Hindlimb muscle (tissue), 1 donor: ENCODE data around the gene GTF3C2. TPM values are rescaled to one million over a fixed set of nuclear protein-coding genes. Genes with fewer than 3 reads are reported as not detected.
A peak's percentile ranks its signal among the peaks of the same experiment; 100 is the strongest.
"Not testable (repeated sequence)": the region's sequence is repeated elsewhere in the genome, so short reads cannot be mapped to it uniquely, and the experiment has no call there.

Experiments used
- DNase-seq: peaks from one replicate; pipeline ENCODE4 v3.0.0-alpha.2; 2013
- polyA plus RNA-seq: library from polyadenylated mRNA; unstranded; fragments of 120-200 nt; gene quantifications from one replicate; pipeline ENCODE4 v1.2.1, GENCODE V29; 2013; ENCODE audit not compliant: insufficient read length

GTF3C2 gene
- polyA plus RNA-seq, 1 donor = 32.5 TPM

GRCh38 chr2:27320958-27321543 is 35.5 kb downstream of the GTF3C2 start:
- no peak for DNase-seq

DNA sequence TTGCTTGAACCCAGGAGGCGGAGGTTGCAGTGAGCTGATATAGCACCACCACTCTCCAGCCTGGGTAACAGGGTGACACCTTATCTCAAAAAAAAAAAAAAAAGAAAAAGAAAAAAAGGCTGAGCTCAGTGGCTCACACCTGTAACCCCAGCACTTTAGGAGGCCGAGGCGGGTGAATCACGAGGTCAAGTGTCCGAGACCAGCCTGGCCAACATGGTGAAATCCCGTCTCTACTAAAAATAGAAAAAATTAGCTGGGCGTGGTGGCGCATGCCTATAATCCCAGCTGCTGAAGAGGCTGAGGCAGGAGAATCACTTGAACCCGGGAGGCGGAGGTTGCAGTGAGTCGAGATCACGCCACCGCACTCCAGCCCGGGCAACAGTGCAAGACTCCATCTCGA is 36.7 kb downstream of the GTF3C2 start:
- DNase-seq = not testable (repeated sequence)

GRCh38 chr2:27316655-27317412 is 39.7 kb downstream of the GTF3C2 start:
- no peak for DNase-seq

DNA sequence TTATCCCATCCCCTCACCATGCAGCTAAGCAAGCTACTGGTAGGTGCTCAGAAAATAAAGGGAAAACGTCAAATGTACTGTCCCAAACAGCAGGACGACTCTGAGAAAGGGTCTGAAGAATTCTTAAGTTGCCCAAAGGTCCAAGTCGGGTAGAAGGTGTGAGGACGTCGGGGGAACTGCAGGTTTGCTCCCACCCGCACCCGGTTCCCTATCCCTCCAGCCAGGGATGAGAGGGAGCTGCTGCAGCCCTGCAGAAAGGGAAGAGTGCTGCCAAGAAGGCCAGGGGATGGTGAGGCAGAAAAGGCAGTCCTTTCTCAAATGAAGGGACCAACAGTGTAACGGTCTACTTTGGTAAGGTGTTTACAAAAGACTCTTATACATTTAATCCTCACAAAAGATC is 41.4 kb downstream of the GTF3C2 start:
- no peak for DNase-seq

DNA sequence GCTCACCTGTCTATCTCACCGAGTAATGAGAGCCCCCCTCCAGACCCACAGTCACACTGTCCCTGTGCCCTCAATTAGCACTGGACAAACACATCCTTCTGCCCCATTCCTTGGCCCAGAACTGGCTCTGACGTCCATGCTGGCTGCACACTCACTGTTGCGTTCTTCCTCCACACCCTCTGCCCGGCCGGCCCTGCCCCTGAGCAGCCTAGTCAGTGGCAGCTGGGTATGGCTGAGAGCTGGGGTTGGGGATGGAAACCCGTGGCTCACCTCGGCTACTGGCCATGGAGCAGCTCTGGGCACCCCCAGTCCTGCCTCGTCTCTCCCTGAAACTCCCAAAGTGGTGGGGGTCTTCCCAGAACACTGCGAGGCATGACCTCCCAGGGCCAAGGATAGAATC is 41.9 kb downstream of the GTF3C2 start:
- no peak for DNase-seq

DNA sequence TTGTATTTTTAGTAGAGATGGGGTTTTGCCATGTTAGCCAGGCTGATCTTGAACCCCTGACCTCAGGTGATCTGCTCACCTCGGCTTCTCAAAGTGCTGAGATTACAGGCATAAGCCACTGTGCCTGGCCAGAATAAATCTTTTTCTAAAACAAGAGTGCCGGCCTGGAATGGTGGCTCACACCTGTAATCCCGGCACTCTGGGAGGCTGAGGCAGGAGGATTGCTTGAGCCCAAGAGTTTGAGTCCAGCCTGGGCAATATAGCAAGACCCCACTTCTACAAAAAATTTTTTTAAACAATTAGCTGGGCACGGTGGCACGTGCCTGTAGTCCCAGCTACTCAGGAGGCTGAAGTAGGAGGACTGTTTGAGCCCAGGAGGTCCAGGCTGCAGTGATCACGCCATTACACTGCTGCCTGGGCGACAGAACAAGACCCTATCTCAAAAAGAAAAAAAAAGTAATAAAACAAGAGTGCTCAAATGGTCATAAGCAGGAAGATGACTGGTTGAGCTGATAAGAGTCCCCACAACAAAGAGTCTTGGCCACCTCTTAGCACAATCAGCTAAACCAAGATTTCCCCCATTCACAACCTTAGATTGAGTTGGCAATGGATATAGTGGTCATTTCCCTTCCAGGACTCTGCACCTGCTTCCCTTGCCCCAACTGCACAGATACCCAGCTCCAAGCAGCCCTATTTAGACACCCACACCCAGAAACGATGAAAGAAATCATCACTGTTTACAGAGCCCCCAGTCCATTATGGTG is 42.5 kb downstream of the GTF3C2 start:
- no peak for DNase-seq

GRCh38 chr2:27312152-27312551 is 44.4 kb downstream of the GTF3C2 start:
- DNase-seq = no peak

GRCh38 chr2:27309651-27310050 is 46.9 kb downstream of the GTF3C2 start:
- DNase-seq = no peak

- peak; percentile 51 for DNase-seq
These were observed 48.1 kb downstream of the GTF3C2 start, which contains the start of gene UCN for GRCh38 chr2:27308359-27308881. UCN (minus strand) TSS chr2:27308445; CDS start chr2:27307895, 550 bp downstream.

GRCh38 chr2:27307545-27308358 is 48.8 kb downstream of the GTF3C2 start:
- no peak for DNase-seq

DNA sequence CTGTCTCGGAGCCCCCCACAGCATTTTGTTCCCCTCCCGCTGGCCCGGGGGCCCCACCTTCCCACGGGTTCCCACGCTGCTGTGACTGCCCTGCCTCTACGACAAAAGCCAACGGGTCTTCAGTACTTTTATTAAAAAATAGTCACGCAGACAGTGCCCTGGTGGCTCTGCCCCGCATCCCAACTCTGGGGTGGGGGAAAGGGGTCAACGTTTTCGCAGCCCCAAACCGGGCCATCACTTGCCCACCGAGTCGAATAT is 49.3 kb downstream of the GTF3C2 start:
- DNase-seq = no peak

DNA sequence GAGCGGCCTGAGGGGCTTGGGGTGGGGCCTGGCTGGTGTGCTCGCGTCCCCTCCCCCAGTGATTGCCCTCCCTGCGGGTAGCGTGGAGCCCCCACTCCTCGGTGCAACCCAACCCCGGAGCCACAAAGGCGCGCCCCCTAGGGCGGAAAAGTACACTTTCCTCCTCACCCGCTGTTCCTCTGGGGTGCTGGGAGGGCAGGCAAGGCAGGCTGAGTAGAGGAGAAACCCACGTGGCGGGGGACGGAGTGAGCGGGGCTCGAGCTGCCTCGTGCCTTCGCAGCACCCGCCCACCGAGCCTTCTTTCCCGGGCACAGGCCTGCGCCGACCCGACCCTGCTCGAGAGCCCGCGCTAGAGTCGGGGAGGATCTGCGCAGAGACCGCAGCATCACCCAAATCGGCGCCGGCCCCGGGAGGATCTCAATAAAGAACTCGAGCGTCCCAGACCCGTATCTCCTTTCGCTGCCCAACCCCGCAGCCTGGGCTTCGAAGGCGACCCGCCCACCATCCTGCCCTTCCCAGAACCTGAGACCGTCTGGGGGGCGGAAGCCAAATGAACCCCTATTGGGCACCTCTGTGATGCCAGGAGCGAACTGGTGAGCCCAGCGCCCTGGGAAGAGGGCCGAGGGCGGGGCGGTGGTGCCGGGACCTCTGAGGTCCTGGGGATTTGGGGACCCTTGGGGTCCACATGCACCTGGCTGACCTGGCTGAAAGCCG is 49.8 kb downstream of the GTF3C2 start:
- no peak for DNase-seq

GRCh38 chr2:27306136-27306535 is 50.4 kb downstream of the GTF3C2 start:
- DNase-seq = no peak

- no peak for DNase-seq
These were observed 51.0 kb downstream of the GTF3C2 start for GRCh38 chr2:27305516-27305915.

- DNase-seq = no peak
These were observed 51.9 kb downstream of the GTF3C2 start for GRCh38 chr2:27304488-27305240.

DNA sequence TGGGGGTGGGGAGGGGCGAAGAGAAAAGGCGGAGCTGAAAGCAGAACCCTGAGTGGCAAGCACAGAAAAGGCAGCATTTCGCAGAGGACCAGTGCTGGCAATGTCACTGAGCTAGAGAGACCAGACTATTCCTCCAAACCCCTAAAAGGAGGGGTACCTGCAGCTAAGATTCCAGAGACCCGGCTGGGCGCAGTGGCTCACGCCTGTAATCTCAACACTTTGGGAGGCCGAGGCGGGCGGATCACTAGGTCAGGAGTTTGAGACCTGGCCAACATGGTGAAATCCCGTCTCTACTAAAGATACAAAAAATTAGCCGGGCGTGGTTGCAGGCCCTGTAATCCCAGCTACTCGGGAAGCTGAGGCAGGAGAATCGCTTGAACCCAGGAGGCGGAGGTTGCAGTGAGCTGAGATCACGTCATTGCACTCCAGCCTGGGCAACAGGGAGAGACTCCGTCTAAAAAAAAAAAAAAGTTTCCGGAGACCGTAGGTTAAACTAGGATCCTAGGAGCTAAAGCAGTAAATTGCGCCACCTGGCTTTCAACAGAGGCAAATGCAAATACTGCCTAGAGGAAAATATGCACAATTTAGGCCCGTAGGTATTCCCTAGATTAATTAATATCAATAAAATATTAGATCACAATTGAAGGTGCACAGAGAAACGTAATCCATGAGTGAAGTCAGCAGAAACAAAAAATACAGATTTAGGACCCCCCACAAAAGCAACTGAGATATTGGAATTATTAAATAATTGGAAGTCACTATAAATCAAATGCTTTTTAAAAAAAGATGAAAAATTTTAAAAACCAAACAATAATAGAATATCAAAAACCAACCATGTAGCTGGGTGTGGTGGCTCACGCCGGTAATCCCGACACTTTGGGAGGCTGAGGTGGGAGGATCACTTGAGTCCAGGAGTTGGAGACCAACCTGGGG is 53.2 kb downstream of the GTF3C2 start:
- no peak for DNase-seq

GRCh38 chr2:27300606-27301005 is 56.0 kb downstream of the GTF3C2 start:
- DNase-seq = not testable (repeated sequence)

DNA sequence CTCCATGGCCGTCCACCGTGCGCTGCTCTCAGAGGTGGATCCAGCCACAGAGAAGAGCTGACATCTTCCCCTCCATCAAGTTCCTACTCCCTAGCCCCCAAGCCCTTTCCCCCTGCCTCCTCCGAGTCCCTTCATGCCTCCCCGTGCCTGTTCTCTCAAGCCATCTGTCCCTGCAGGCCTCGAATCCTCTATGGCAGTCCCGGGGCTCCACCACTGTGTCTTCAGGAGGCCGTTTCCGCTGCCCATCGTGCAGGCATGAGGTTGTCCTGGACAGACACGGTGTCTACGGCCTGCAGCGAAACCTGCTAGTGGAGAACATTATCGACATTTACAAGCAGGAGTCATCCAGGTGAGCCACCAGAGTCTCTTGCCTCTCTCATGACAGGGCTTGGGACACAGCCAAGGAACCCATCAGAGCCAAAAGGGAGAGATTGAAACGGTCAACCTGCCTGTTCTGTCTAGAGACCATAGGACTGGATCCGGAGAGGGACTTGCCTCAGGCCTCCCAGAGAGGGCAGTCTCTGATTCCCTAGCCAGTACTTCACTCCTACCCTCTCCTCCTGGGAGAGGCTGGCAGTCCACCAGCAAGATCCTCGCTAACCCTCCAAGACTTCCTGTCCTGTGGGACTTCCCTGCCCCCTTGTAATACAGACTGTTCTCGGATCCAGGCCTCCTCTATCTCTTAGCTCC is 58.0 kb downstream of the GTF3C2 start:
- no peak for DNase-seq

GRCh38 chr2:27297195-27297594 is 59.4 kb downstream of the GTF3C2 start:
- no peak for DNase-seq
